ENCODE results near the gene SPACA4.

GRCh38 chr19:48636859-48637448 lies 30.4 kb downstream of the SPACA4 start, which contains the start of gene DBP:
- TF ChIP-seq ZBED1 (IDR thresholded peaks at IDR 0.05; ENCODE audit: borderline replicate concordance) (no peak), CTCF (IDR thresholded peaks at IDR 0.05 in 2 of 3, conservative IDR thresholded peaks at IDR 0.05 in 1 of 3; ENCODE audit: control insufficient read depth in 2 of 3, extremely low read depth in 1 of 3, insufficient read depth in 1 of 3, low read depth in 3 of 3, low read length in 3 of 3) (0 out of 6 replicates have a peak, but pooled peaks of 2 of the 3 experiments have one; percentile 5 to 8), NFYB (IDR thresholded peaks at IDR 0.05; ENCODE audit: insufficient read depth, low read depth, low read length) (no peak), E2F4 (IDR thresholded peaks at IDR 0.05; ENCODE audit: low read depth, low read length) (no peak), BHLHE40 (IDR thresholded peaks at IDR 0.05; ENCODE audit: borderline replicate concordance in 1 of 2, low read depth in 2 of 2, low read length in 1 of 2) (no peak), MYC (IDR thresholded peaks at IDR 0.05; ENCODE audit: insufficient read depth, insufficient read length, insufficient replicate concordance, low read length, severe bottlenecking) (no peak), ZNF274 (IDR thresholded peaks at IDR 0.05; ENCODE audit: insufficient read depth, insufficient read length) (no peak), USF2 (IDR thresholded peaks at IDR 0.05; ENCODE audit: borderline replicate concordance, low read depth, low read length) (no peak)

All from GM12878 (cell line).